ENCODE results near the gene HPS6. TPM values are rescaled to one million over a fixed set of nuclear protein-coding genes. Genes with fewer than 3 reads are reported as not detected.

Gene HPS6
- total and polyA plus RNA-seq, 10 donors, result 7.2 to 29.5 (median 17.0) TPM

- Histone ChIP-seq H3K4me1 (peaks cover 17 to 59% (median 44%) of the 10 kb centered on the region in 6 donors), H3K9me3 (no peaks in the 10 kb centered on the region), H3K36me3 (peaks cover 0 to 38% (median 15%) of the 10 kb centered on the region in 6 donors), H3K27me3 (replicated peaks in 1 of 7) (no peaks in the 10 kb centered on the region), H3K4me3 (no peak overlapping the region), H3K27ac (peak overlapping the region in 3 of 8 donors; percentile 28 to 65 (median 60))
- intact Hi-C loops (cut with DNase I; ENCODE audit: low total_unique reads), result loop anchor here (10.0 kb wide), 1 partner anchor 47 kb away; no protein-coding TSS in a partner anchor
- 70 to 90% (median 74%) methylated on average over 1 of the region's 1 CpG for WGBS, 5 donors
- DNase-seq, result no peak
- TF ChIP-seq POLR2AphosphoS5 (IDR thresholded peaks at IDR 0.05) (no peak), CTCF (IDR thresholded peaks at IDR 0.05 in 8 of 11, conservative IDR thresholded peaks at IDR 0.05 in 3 of 11) (no peak), POLR2A (IDR thresholded peaks at IDR 0.05) (no peak)
These were observed 3.1 kb downstream of the HPS6 start for GRCh38 chr10:102068216-102068615.

- no peak for TF ChIP-seq POLR2A (IDR thresholded peaks at IDR 0.05)
- peaks cover 17 to 58% (median 44%) of the 10 kb centered on the region in 6 donors for H3K4me1 ChIP-seq
- no peak overlapping the region for H3K4me3 ChIP-seq
- H3K27me3 ChIP-seq (replicated peaks in 1 of 7), result no peaks in the 10 kb centered on the region
- no peaks in the 10 kb centered on the region for H3K9me3 ChIP-seq
- DNase-seq, result no peak
- H3K36me3 ChIP-seq, result peaks cover 0 to 38% (median 15%) of the 10 kb centered on the region in 6 donors
- intact Hi-C loops (cut with DNase I; ENCODE audit: low total_unique reads), result loop anchor here (10.0 kb wide), 1 partner anchor 46 kb away; no protein-coding TSS in a partner anchor
- peak overlapping the region in 3 of 8 donors; percentile 28 to 65 (median 60) for H3K27ac ChIP-seq
These were observed 3.9 kb downstream of the HPS6 start for GRCh38 chr10:102069071-102069470.

GRCh38 chr10:102072673-102073527, 7.8 kb downstream of the HPS6 start:
- peak in 1 of 3 donors; percentile 48 for TF ChIP-seq POLR2AphosphoS5 (IDR thresholded peaks at IDR 0.05)
- TF ChIP-seq CTCF (IDR thresholded peaks at IDR 0.05 in 8 of 11, conservative IDR thresholded peaks at IDR 0.05 in 3 of 11), result peak; percentile 84 to 96 (median 94)
- TF ChIP-seq POLR2A (IDR thresholded peaks at IDR 0.05), result no peak
- 75 to 87% (median 80%) methylated on average over 4 of the region's 4 CpGs for WGBS, 5 donors
- intact Hi-C loops (cut with DNase I; ENCODE audit: low total_unique reads), result loop anchor here (5.0 kb wide), 1 partner anchor 231 kb away; the partner anchor contains the start of gene KCNIP2
- Histone ChIP-seq H3K4me1 (peaks cover 3 to 23% (median 16%) of the 10 kb centered on the region in 6 donors), H3K36me3 (peaks cover 0 to 23% (median 8%) of the 10 kb centered on the region in 6 donors), H3K27ac (no peak overlapping the region), H3K4me3 (no peak overlapping the region), H3K27me3 (replicated peaks in 1 of 7) (no peaks in the 10 kb centered on the region), H3K9me3 (no peaks in the 10 kb centered on the region)
- peak; percentile 86 for DNase-seq

- Histone ChIP-seq H3K9me3 (no peaks in the 10 kb centered on the region), H3K36me3 (peaks cover 0 to 3% (median 0%) of the 10 kb centered on the region in 6 donors), H3K27ac (no peak overlapping the region), H3K27me3 (replicated peaks in 1 of 7) (no peaks in the 10 kb centered on the region), H3K4me3 (no peak overlapping the region), H3K4me1 (no peaks in the 10 kb centered on the region)
- intact Hi-C loops (cut with DNase I; ENCODE audit: low total_unique reads), result no loop called here
- 91 to 96% (median 95%) methylated on average over 3 of the region's 3 CpGs for WGBS, 5 donors
- no peak for DNase-seq
- no peak for TF ChIP-seq POLR2A (IDR thresholded peaks at IDR 0.05)
- no peak for TF ChIP-seq POLR2AphosphoS5 (IDR thresholded peaks at IDR 0.05)
- TF ChIP-seq CTCF (IDR thresholded peaks at IDR 0.05 in 8 of 11, conservative IDR thresholded peaks at IDR 0.05 in 3 of 11), result no peak
These were observed 18.4 kb downstream of the HPS6 start for GRCh38 chr10:102083541-102083940.
